HUES6 (cell line): Measurements from ENCODE around the gene POLN.

ENCODE experiments used
- H3K27ac ChIP-seq: 2 replicates; pipeline ENCODE4 v1.7.0; 2013; ENCODE audit warnings: low read depth, mild to moderate bottlenecking, low read length, inconsistent platforms
- H3K27me3 ChIP-seq: 2 replicates; pipeline ENCODE4 v1.6.1; 2013; ENCODE audit warnings: low read length; ENCODE audit not compliant: control insufficient read depth, insufficient read depth
- H3K36me3 ChIP-seq: 2 replicates; pipeline ENCODE4 v1.6.1; 2013; ENCODE audit warnings: low read length; ENCODE audit not compliant: control insufficient read depth, insufficient read depth
- H3K4me1 ChIP-seq: 2 replicates; pipeline ENCODE4 v1.6.1; 2013; ENCODE audit warnings: low read length; ENCODE audit not compliant: control insufficient read depth, insufficient read depth
- H3K4me3 ChIP-seq: 2 replicates; pipeline ENCODE4 v1.5.1; 2013; ENCODE audit warnings: low read depth, low read length
- H3K9ac ChIP-seq: one replicate; pipeline ENCODE4 v1.6.1; 2013; ENCODE audit warnings: mild to moderate bottlenecking, low read length
- H3K9me3 ChIP-seq: 2 replicates; pipeline ENCODE4 v1.6.1; 2013; ENCODE audit warnings: low read depth, low read length; ENCODE audit not compliant: control insufficient read depth, insufficient read depth

Gene POLN

GRCh38 chr4:2064276-2064991 is 177.5 kb downstream of the POLN start:
- H3K27me3 ChIP-seq = peaks cover 35% of the 10 kb centered on the region
- H3K27ac ChIP-seq = no peak overlapping the region
- H3K9ac ChIP-seq = no peak overlapping the region
- no peaks in the 10 kb centered on the region for H3K9me3 ChIP-seq
- H3K36me3 ChIP-seq = peaks cover 3% of the 10 kb centered on the region
- no peak overlapping the region for H3K4me3 ChIP-seq
- H3K4me1 ChIP-seq = peaks cover 4% of the 10 kb centered on the region; the same call in 1 of the 2 replicates

DNA sequence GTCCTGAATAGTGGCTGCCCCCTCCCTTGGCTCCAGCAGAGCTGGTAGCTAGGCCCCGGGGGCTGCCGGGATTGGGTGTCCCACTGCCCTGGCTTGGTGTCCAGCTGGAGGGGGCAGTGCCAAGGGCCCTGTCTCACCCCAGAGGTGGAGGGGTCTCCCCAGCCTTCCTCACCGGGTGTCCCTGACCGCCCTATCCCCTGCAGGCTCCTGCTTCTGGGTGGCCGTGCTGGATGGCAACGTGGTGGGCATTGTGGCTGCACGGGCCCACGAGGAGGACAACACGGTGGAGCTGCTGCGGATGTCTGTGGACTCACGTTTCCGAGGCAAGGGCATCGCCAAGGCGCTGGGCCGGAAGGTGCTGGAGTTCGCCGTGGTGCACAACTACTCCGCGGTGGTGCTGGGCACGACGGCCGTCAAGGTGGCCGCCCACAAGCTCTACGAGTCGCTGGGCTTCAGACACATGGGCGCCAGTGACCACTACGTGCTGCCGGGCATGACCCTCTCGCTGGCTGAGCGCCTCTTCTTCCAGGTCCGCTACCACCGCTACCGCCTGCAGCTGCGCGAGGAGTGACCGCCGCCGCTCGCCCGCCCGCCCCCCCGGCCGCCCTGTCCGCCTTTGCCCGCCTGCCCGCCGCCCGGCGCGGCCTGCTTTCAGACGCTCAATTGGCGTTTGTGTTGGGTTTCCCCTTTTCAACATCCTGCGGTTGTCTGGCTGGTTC is 178.2 kb downstream of the POLN start:
- Histone ChIP-seq H3K4me3 (no peak overlapping the region), H3K27ac (no peak overlapping the region), H3K9me3 (no peaks in the 10 kb centered on the region), H3K27me3 (peaks cover 36% of the 10 kb centered on the region), H3K4me1 (peaks cover 4% of the 10 kb centered on the region; the same call in 1 of the 2 replicates), H3K9ac (no peak overlapping the region), H3K36me3 (peaks cover 3% of the 10 kb centered on the region)

- H3K36me3 ChIP-seq = peaks cover 3% of the 10 kb centered on the region
- H3K9me3 ChIP-seq = no peaks in the 10 kb centered on the region
- H3K27me3 ChIP-seq = peaks cover 43% of the 10 kb centered on the region
- H3K4me3 ChIP-seq = no peak overlapping the region
- H3K4me1 ChIP-seq = peaks cover 4% of the 10 kb centered on the region; the same call in 1 of the 2 replicates
- H3K9ac ChIP-seq = no peak overlapping the region
- no peak overlapping the region for H3K27ac ChIP-seq
Observed at GRCh38 chr4:2062808-2063524, 179.0 kb downstream of the POLN start.

- H3K27ac ChIP-seq = no peak overlapping the region
- H3K27me3 ChIP-seq = peaks cover 50% of the 10 kb centered on the region
- H3K9me3 ChIP-seq = no peaks in the 10 kb centered on the region
- H3K4me1 ChIP-seq = peaks cover 4% of the 10 kb centered on the region; the same call in 1 of the 2 replicates
- H3K36me3 ChIP-seq = peaks cover 3% of the 10 kb centered on the region
- H3K9ac ChIP-seq = no peak overlapping the region
- no peak overlapping the region for H3K4me3 ChIP-seq
Observed at GRCh38 chr4:2062168-2062807, 179.6 kb downstream of the POLN start.

GRCh38 chr4:2061186-2062131 is 180.5 kb downstream of the POLN start:
- Histone ChIP-seq H3K4me3 (peak overlapping the region; percentile 56), H3K27ac (no peak overlapping the region), H3K27me3 (peaks cover 58% of the 10 kb centered on the region), H3K9me3 (no peaks in the 10 kb centered on the region), H3K36me3 (peaks cover 3% of the 10 kb centered on the region), H3K9ac (no peak overlapping the region), H3K4me1 (peaks cover 4% of the 10 kb centered on the region; the same call in 1 of the 2 replicates)

GRCh38 chr4:2060611-2061185 is 181.2 kb downstream of the POLN start:
- H3K27me3 ChIP-seq = peaks cover 65% of the 10 kb centered on the region
- H3K9ac ChIP-seq = peak overlapping the region; percentile 11
- peaks cover 4% of the 10 kb centered on the region; the same call in 1 of the 2 replicates for H3K4me1 ChIP-seq
- H3K9me3 ChIP-seq = no peaks in the 10 kb centered on the region
- H3K27ac ChIP-seq = no peak overlapping the region
- H3K36me3 ChIP-seq = peaks cover 3% of the 10 kb centered on the region
- peak overlapping the region; percentile 56 for H3K4me3 ChIP-seq

- Histone ChIP-seq H3K9me3 (no peaks in the 10 kb centered on the region), H3K9ac (no peak overlapping the region), H3K4me3 (peak overlapping the region; percentile 56), H3K4me1 (peaks cover 4% of the 10 kb centered on the region; the same call in 1 of the 2 replicates), H3K36me3 (peaks cover 3% of the 10 kb centered on the region), H3K27ac (no peak overlapping the region), H3K27me3 (peaks cover 71% of the 10 kb centered on the region)
Observed at GRCh38 chr4:2059726-2060602, 182.0 kb downstream of the POLN start.

GRCh38 chr4:2059046-2059725 is 182.7 kb downstream of the POLN start, which contains the start of gene NAT8L:
Gene NAT8L, plus strand, starts transcription at chr4:2059327. Its CDS starts 185 bp downstream, at chr4:2059512.
- Histone ChIP-seq H3K27me3 (peaks cover 71% of the 10 kb centered on the region), H3K4me1 (peaks cover 4% of the 10 kb centered on the region; the same call in 1 of the 2 replicates), H3K27ac (no peak within 1 kb of the TSS), H3K9me3 (no peaks in the 10 kb centered on the region), H3K4me3 (peak within 1 kb of the TSS; percentile 68), H3K36me3 (peaks cover 3% of the 10 kb centered on the region), H3K9ac (no peak within 1 kb of the TSS)
